ENCODE results near the gene MED13L.

The MED13L gene

GRCh38 chr12:116201359-116201758 lies 76.1 kb downstream of the MED13L start:
- no peak for TF ChIP-seq CTCF (IDR thresholded peaks at IDR 0.05)

- no peak for TF ChIP-seq CTCF (IDR thresholded peaks at IDR 0.05)
Observed at GRCh38 chr12:116200812-116201211, 76.7 kb downstream of the MED13L start.

GRCh38 chr12:116199160-116199706 lies 78.3 kb downstream of the MED13L start:
- TF ChIP-seq CTCF (IDR thresholded peaks at IDR 0.05), result no peak

GRCh38 chr12:116196752-116197718 lies 80.5 kb downstream of the MED13L start:
- no peak for TF ChIP-seq CTCF (IDR thresholded peaks at IDR 0.05)

GRCh38 chr12:116196226-116196625 lies 81.3 kb downstream of the MED13L start:
- TF ChIP-seq CTCF (IDR thresholded peaks at IDR 0.05), result no peak

GRCh38 chr12:116194935-116195431 lies 82.5 kb downstream of the MED13L start:
- TF ChIP-seq CTCF (IDR thresholded peaks at IDR 0.05), result no peak

GRCh38 chr12:116189692-116190091 lies 87.8 kb downstream of the MED13L start:
- no peak for TF ChIP-seq CTCF (IDR thresholded peaks at IDR 0.05)
